ENCODE data around the gene CCSAP.
"Not testable (repeated sequence)": the region's sequence is repeated elsewhere in the genome, so short reads cannot be mapped to it uniquely, and the experiment has no call there.

Gene CCSAP

GRCh38 chr1:229339520-229339919 lies 3.3 kb downstream of the CCSAP start:
- no peak overlapping the region for H3K27ac ChIP-seq
- TF ChIP-seq ZFX (IDR thresholded peaks at IDR 0.05; ENCODE audit: borderline replicate concordance) (no peak), CTCF (IDR thresholded peaks at IDR 0.05) (no peak)

- H3K27ac ChIP-seq: no peak overlapping the region
- TF ChIP-seq ZFX (IDR thresholded peaks at IDR 0.05; ENCODE audit: borderline replicate concordance) (no peak), CTCF (IDR thresholded peaks at IDR 0.05) (no peak)
Measured at GRCh38 chr1:229339086-229339485, 3.8 kb downstream of the CCSAP start.

GRCh38 chr1:229336345-229336744 lies 6.5 kb downstream of the CCSAP start:
- TF ChIP-seq CTCF (IDR thresholded peaks at IDR 0.05) (no peak), ZFX (IDR thresholded peaks at IDR 0.05; ENCODE audit: borderline replicate concordance) (no peak)
- no peak overlapping the region for H3K27ac ChIP-seq

GRCh38 chr1:229334716-229335115 lies 8.1 kb downstream of the CCSAP start:
- H3K27ac ChIP-seq: no peak overlapping the region
- no peak for TF ChIP-seq ZFX (IDR thresholded peaks at IDR 0.05; ENCODE audit: borderline replicate concordance)
- no peak for TF ChIP-seq CTCF (IDR thresholded peaks at IDR 0.05)

- TF ChIP-seq CTCF (IDR thresholded peaks at IDR 0.05): no peak
- no peak for TF ChIP-seq ZFX (IDR thresholded peaks at IDR 0.05; ENCODE audit: borderline replicate concordance)
- H3K27ac ChIP-seq: no peak overlapping the region
Measured at GRCh38 chr1:229334269-229334668, 8.6 kb downstream of the CCSAP start.

- H3K27ac ChIP-seq: no peak overlapping the region
- TF ChIP-seq CTCF (IDR thresholded peaks at IDR 0.05) (no peak), ZFX (IDR thresholded peaks at IDR 0.05; ENCODE audit: borderline replicate concordance) (no peak)
Measured at GRCh38 chr1:229328598-229329362, 14.1 kb downstream of the CCSAP start.

- H3K27ac ChIP-seq: not testable (repeated sequence)
Measured at GRCh38 chr1:229327765-229328164, 15.1 kb downstream of the CCSAP start.

GRCh38 chr1:229326601-229327000 lies 16.2 kb downstream of the CCSAP start:
- H3K27ac ChIP-seq: no peak overlapping the region
- TF ChIP-seq ZFX (IDR thresholded peaks at IDR 0.05; ENCODE audit: borderline replicate concordance) (no peak), CTCF (IDR thresholded peaks at IDR 0.05) (no peak)

All from 22Rv1 (cell line).